GM18867 (cell line): ENCODE data around the gene HMGB1.

Experiments used
- ATAC-seq: cut with Tn5 transposase; IDR thresholded peaks from one replicate; pipeline ENCODE4 v1.9.1; 2021; ENCODE audit warnings: mild to moderate bottlenecking, moderate library complexity; ENCODE audit not compliant: unreplicated experiment

Gene HMGB1

DNA sequence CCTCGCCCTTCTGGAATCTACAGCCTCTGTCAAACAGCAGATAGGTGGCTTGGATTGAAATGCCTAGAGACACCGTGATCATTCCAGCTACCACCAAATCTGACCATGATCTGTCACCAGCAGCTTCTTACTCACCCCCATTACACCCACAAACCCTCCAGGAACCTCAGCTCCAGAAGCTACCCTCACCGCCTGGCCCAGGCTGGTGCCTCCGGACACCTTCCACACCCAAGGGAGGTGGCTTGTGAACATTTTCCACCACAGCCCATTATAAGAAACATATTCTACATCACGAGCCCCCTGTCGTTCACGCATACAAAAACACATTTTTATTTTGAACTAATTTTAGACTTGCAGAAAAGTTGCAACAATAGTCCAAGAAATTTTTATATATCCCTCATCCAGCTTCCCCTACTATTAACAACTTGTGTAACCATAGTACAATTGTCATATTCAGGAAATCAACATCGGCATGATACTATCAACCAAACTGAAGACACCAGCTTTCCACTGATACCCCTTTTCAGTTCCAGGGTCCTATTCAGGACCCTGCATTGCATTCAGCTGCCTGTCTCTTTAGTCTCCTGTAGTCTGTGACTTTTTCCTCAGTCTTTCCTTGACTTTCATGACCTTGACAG lies 58.8 kb downstream of the HMGB1 start:
- ATAC-seq: no peak
